Kidney (tissue), 14 donors: ENCODE data around the gene SLC16A9. TPM values are rescaled to one million over a fixed set of nuclear protein-coding genes. Genes with fewer than 3 reads are reported as not detected.

Source experiments
- DNase-seq, 5 donors: peaks; one replicate each; pipeline ENCODE4 v3.0.0-alpha.2; 2013 to 2020
- FAIRE-seq: peaks from 2 replicates; lab custom pipeline; 2012; peaks lifted over from hg19 to GRCh38; lab: Jason Lieb, UNC
- H3K27ac ChIP-seq, 2 donors: one replicate each; pipeline ENCODE4 v1.7.0; 2013; ENCODE audit warnings: low read depth in 2 of 2, low read length in 2 of 2, inconsistent platforms in 1 of 2
- H3K27me3 ChIP-seq: one replicate; pipeline ENCODE4 v1.7.1; 2013; ENCODE audit warnings: low read length, inconsistent platforms; ENCODE audit not compliant: control insufficient read depth, insufficient read depth
- H3K36me3 ChIP-seq, 3 donors: one replicate each; pipeline versions ENCODE4 v1.7.0 to v1.7.1; 2013; ENCODE audit warnings: low read length in 3 of 3, control low read depth in 1 of 3, inconsistent platforms in 1 of 3; ENCODE audit not compliant: insufficient read depth in 3 of 3, control insufficient read depth in 2 of 3
- H3K4me1 ChIP-seq, 3 donors: one replicate each; pipeline versions ENCODE4 v1.7.0 to v1.7.1; 2013; ENCODE audit warnings: low read length in 3 of 3, inconsistent platforms in 1 of 3, low read depth in 1 of 3; ENCODE audit not compliant: control insufficient read depth in 2 of 3, insufficient read depth in 2 of 3
- H3K4me3 ChIP-seq, 3 donors: one replicate each; pipeline versions ENCODE4 v1.7.0 to v1.8.1; 2013; ENCODE audit warnings: low read length in 3 of 3, control low read depth in 1 of 3, inconsistent platforms in 1 of 3
- H3K9ac ChIP-seq, 3 donors: one replicate each; pipeline versions ENCODE4 v1.7.0 to v1.7.1; 2013; ENCODE audit warnings: low read length in 3 of 3, control low read depth in 1 of 3, inconsistent platforms in 1 of 3
- H3K9me3 ChIP-seq, 3 donors: one replicate each; pipeline versions ENCODE4 v1.7.0 to v1.7.1; 2013; ENCODE audit warnings: low read length in 3 of 3, control low read depth in 1 of 3, inconsistent platforms in 1 of 3; ENCODE audit not compliant: control insufficient read depth in 2 of 3, insufficient read depth in 1 of 3
- CTCF ChIP-seq: IDR thresholded peaks from 3 replicates; pipeline ENCODE4 v1.5.1; 2012; ENCODE audit warnings: mild to moderate bottlenecking, moderate library complexity, borderline replicate concordance; ENCODE audit not compliant: insufficient read depth; ENCODE audit errors: extremely low read depth
- intact Hi-C: fragments of 100-400 bp; cut with DNase I; formaldehyde crosslinking; loops from one replicate; pipeline ENCODE4 v1.11.1; 2022
- polyA plus RNA-seq: library from polyadenylated mRNA; stranded (reverse); fragments of 350-450 nt; fragmentation: Illumina TruSeq; extraction: RNeasy Lipid Tissue Mini Kit (QIAGEN cat#74804); gene quantifications from one replicate; pipeline ENCODE4 v1.2.3, GENCODE V29; 2014; ENCODE audit warnings: low read depth, low replicate concordance; ENCODE audit not compliant: insufficient read depth
- total RNA-seq: library from RNA; stranded (reverse); fragmentation: NEBNext Ultra II Directional; extraction: Animal tissue kit (Norgen Biotek cat#: 25700); gene quantifications from one replicate; pipeline ENCODE4 v1.2.1, GENCODE V29; 2021
- donor health status: control.
- donor health status: control.
- donor health status: control.
- donor health status: control.
- donor health status: control.
- donor health status: DM: yes; HTN: yes; CAD: no.
- donor health status: Normal renal cell carcinoma (clear cell type).

Gene SLC16A9
- total and polyA plus RNA-seq, 2 donors from 2014 or later = 15.5 to 91.1 TPM

DNA sequence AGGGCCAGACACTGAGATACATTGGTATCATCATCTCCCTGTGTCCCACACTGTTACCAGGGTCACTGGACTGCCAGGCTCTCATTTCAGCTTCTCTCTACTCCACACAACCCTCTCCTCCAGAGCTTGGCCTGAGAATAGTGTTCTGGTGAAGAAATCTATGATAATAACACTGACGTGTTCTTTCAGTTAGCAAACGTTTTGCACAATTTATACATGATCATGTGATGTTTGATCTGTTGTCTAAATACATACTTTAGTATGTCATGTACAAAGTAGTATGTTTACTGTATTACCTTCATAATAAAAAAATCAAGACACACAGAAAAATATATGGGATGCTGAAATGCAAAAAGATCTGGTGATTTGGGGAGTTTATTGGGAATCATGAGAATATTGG, 5.0 kb downstream of the SLC16A9 start:
- no peak overlapping the region for H3K9ac ChIP-seq
- FAIRE-seq (no peak), DNase-seq (no peak)
- intact Hi-C loops = no loop called here
- no peaks in the 10 kb centered on the region for H3K9me3 ChIP-seq
- H3K36me3 ChIP-seq = peaks cover 0 to 4% (median 0%) of the 10 kb centered on the region in 3 donors
- TF ChIP-seq CTCF = no peak
- H3K27me3 ChIP-seq = no peaks in the 10 kb centered on the region
- H3K4me3 ChIP-seq = peak overlapping the region in 1 of 3 donors; percentile 35
- H3K27ac ChIP-seq = peak overlapping the region in 1 of 2 donors; percentile 3
- peaks cover 0 to 2% (median 0%) of the 10 kb centered on the region in 3 donors for H3K4me1 ChIP-seq

DNA sequence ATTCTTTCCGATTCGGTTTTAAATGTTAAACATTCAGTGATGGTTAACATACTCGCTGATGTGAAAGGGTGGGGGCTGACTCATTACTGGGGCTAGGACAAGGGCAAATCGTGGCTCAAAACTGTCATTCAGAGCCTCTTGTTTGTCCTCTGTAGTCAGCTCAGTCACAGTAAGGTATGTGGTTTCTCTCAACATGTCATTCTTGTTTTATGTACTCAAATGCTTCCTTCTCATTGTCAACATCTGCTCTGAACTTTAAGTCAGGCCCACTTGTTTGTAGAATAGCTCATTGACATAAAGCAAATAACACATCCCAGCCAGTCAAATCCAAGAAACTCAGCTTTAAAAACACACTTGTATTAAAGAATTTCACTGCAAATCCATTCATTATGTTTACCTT, 7.3 kb downstream of the SLC16A9 start:
- no peaks in the 10 kb centered on the region for H3K9me3 ChIP-seq
- TF ChIP-seq CTCF = no peak
- intact Hi-C loops = no loop called here
- no peak overlapping the region for H3K27ac ChIP-seq
- H3K27me3 ChIP-seq = no peaks in the 10 kb centered on the region
- FAIRE-seq (no peak), DNase-seq (no peak)
- peaks cover 0 to 2% (median 0%) of the 10 kb centered on the region in 3 donors for H3K4me1 ChIP-seq
- H3K36me3 ChIP-seq = peaks cover 0 to 4% (median 0%) of the 10 kb centered on the region in 3 donors
- no peak overlapping the region for H3K4me3 ChIP-seq
- H3K9ac ChIP-seq = no peak overlapping the region

GRCh38 chr10:59700709-59701108, 8.9 kb downstream of the SLC16A9 start:
- H3K36me3 ChIP-seq = peaks cover 0 to 4% (median 0%) of the 10 kb centered on the region in 3 donors
- H3K4me3 ChIP-seq = no peak overlapping the region
- no peak overlapping the region for H3K27ac ChIP-seq
- FAIRE-seq (no peak), DNase-seq (peak in 1 of 5 donors; percentile 15)
- no peak overlapping the region for H3K9ac ChIP-seq
- TF ChIP-seq CTCF = no peak
- no peaks in the 10 kb centered on the region for H3K9me3 ChIP-seq
- H3K4me1 ChIP-seq = peaks cover 0 to 2% (median 0%) of the 10 kb centered on the region in 3 donors
- no peaks in the 10 kb centered on the region for H3K27me3 ChIP-seq
- intact Hi-C loops = no loop called here

DNA sequence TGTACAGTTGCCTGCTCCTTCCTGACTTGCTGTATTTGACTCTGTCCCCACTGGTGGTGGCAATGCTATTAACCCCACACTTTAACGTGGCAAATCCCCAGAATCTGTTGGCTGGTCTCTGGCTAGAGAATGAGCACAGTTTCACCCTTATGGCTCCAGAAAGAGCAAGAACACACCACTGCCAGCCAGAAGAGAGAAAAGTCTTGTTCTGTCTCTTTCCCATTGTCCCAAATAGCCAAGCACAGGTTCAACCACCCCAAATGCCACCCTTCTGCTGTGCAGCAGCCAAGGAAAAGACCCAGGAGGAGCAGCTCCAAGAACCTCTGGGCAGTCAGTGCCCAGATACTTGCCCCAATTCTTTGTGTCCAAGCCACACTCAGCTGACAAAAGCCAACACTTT, 11.3 kb downstream of the SLC16A9 start:
- no peak for TF ChIP-seq CTCF
- FAIRE-seq = no peak
- peaks cover 0 to 2% (median 0%) of the 10 kb centered on the region in 3 donors for H3K4me1 ChIP-seq
- H3K9ac ChIP-seq = no peak overlapping the region
- H3K36me3 ChIP-seq = peaks cover 0 to 4% (median 0%) of the 10 kb centered on the region in 3 donors
- no peak overlapping the region for H3K27ac ChIP-seq
- intact Hi-C loops = no loop called here
- no peak for DNase-seq
- H3K9me3 ChIP-seq = no peaks in the 10 kb centered on the region
- no peaks in the 10 kb centered on the region for H3K27me3 ChIP-seq
- no peak overlapping the region for H3K4me3 ChIP-seq
